Glutamatergic neuron (in vitro differentiated cells): ENCODE results near the gene NTM. TPM values are rescaled to one million over a fixed set of nuclear protein-coding genes. Genes with fewer than 3 reads are reported as not detected.

ENCODE experiments used
- DNase-seq: peaks from one replicate; pipeline ENCODE4 v3.0.0; 2022
- H3K27ac Mint-ChIP-seq: one replicate; pipeline ENCODE4 v1.8.0; 2020; ENCODE audit warnings: mild to moderate bottlenecking, mixed read lengths, inconsistent platforms; ENCODE audit not compliant: unreplicated experiment
- H3K27me3 Mint-ChIP-seq: one replicate; pipeline ENCODE4 v1.8.0; 2020; ENCODE audit warnings: mild to moderate bottlenecking, moderate library complexity, mixed read lengths, inconsistent platforms; ENCODE audit not compliant: unreplicated experiment
- H3K36me3 Mint-ChIP-seq: one replicate; pipeline ENCODE4 v1.8.0; 2020; ENCODE audit warnings: mild to moderate bottlenecking, mixed read lengths, inconsistent platforms; ENCODE audit not compliant: unreplicated experiment
- H3K4me1 Mint-ChIP-seq: one replicate; pipeline ENCODE4 v1.8.0; 2020; ENCODE audit warnings: mild to moderate bottlenecking, low read depth, mixed read lengths, inconsistent platforms; ENCODE audit not compliant: unreplicated experiment
- H3K4me3 Mint-ChIP-seq: one replicate; pipeline ENCODE4 v1.8.0; 2020; ENCODE audit warnings: mild to moderate bottlenecking, mixed read lengths, inconsistent platforms; ENCODE audit not compliant: unreplicated experiment
- H3K9me3 Mint-ChIP-seq: one replicate; pipeline ENCODE4 v1.8.0; 2020; ENCODE audit warnings: mild to moderate bottlenecking, moderate library complexity, mixed read lengths, inconsistent platforms; ENCODE audit not compliant: unreplicated experiment
- CTCF ChIP-seq: fragments of 200-600 bp; sonication (generic); IDR thresholded peaks from one replicate; pipeline ENCODE4 v1.5.0; 2021; ENCODE audit not compliant: partially characterized antibody, unreplicated experiment
- total RNA-seq: library from RNA; stranded (reverse); fragmentation: NEBNext Ultra II Directional; extraction: Animal tissue kit (Norgen Biotek cat#: 25700); gene quantifications from one replicate; pipeline ENCODE4 v1.2.1, GENCODE V29; 2021; ENCODE audit not compliant: unreplicated experiment

NTM gene
- total RNA-seq, 1 donor from 2014 or later: 1.2 TPM

- Mint-ChIP-seq H3K27me3 (no peaks in the 10 kb centered on the region), H3K4me1 (no peaks in the 10 kb centered on the region), H3K4me3 (no peak overlapping the region), H3K27ac (no peak overlapping the region), H3K9me3 (peaks cover 7% of the 10 kb centered on the region), H3K36me3 (peaks cover 11% of the 10 kb centered on the region)
- no peak for DNase-seq
- no peak for TF ChIP-seq CTCF
Measured at GRCh38 chr11:131993246-131993645, 622.8 kb downstream of the NTM start.

GRCh38 chr11:131998020-131998419 is 627.6 kb downstream of the NTM start:
- no peak for DNase-seq

GRCh38 chr11:131999084-131999483 is 628.7 kb downstream of the NTM start:
- Mint-ChIP-seq H3K4me1 (no peaks in the 10 kb centered on the region), H3K9me3 (peaks cover 7% of the 10 kb centered on the region), H3K27ac (no peak overlapping the region), H3K4me3 (no peak overlapping the region), H3K27me3 (no peaks in the 10 kb centered on the region), H3K36me3 (peaks cover 11% of the 10 kb centered on the region)
- DNase-seq: no peak
- TF ChIP-seq CTCF: no peak

More at GRCh38 chr11:131998020-131998419, 627.6 kb downstream of the NTM start:
- H3K4me3 Mint-ChIP-seq: no peak overlapping the region
- H3K36me3 Mint-ChIP-seq: peaks cover 11% of the 10 kb centered on the region
- H3K27ac Mint-ChIP-seq: no peak overlapping the region
- no peaks in the 10 kb centered on the region for H3K4me1 Mint-ChIP-seq
- no peaks in the 10 kb centered on the region for H3K27me3 Mint-ChIP-seq
- no peak for TF ChIP-seq CTCF
- H3K9me3 Mint-ChIP-seq: peaks cover 7% of the 10 kb centered on the region

GRCh38 chr11:131999955-132000354 is 629.5 kb downstream of the NTM start:
- Mint-ChIP-seq H3K9me3 (peaks cover 7% of the 10 kb centered on the region), H3K27me3 (no peaks in the 10 kb centered on the region), H3K4me1 (peaks cover 3% of the 10 kb centered on the region), H3K27ac (no peak overlapping the region), H3K36me3 (peaks cover 11% of the 10 kb centered on the region), H3K4me3 (no peak overlapping the region)
- DNase-seq: no peak
- no peak for TF ChIP-seq CTCF

GRCh38 chr11:132005887-132006286 is 635.5 kb downstream of the NTM start:
- H3K36me3 Mint-ChIP-seq: no peaks in the 10 kb centered on the region
- H3K4me1 Mint-ChIP-seq: peaks cover 3% of the 10 kb centered on the region
- DNase-seq: no peak
- no peak overlapping the region for H3K27ac Mint-ChIP-seq
- H3K27me3 Mint-ChIP-seq: no peaks in the 10 kb centered on the region
- no peaks in the 10 kb centered on the region for H3K9me3 Mint-ChIP-seq
- TF ChIP-seq CTCF: no peak
- H3K4me3 Mint-ChIP-seq: no peak overlapping the region
